Measurements from ENCODE around the gene CFB.
"Not testable (repeated sequence)": the region's sequence is repeated elsewhere in the genome, so short reads cannot be mapped to it uniquely, and the experiment has no call there.

The CFB gene

GRCh38 chr6:31971993-31972708, 26.3 kb downstream of the CFB start, which contains the start of gene DXO:
TSS of gene DXO (minus strand) at chr6:31972138. CDS start at chr6:31971675, 463 bp downstream.
- DNase-seq, result peak; percentile 73

DNA sequence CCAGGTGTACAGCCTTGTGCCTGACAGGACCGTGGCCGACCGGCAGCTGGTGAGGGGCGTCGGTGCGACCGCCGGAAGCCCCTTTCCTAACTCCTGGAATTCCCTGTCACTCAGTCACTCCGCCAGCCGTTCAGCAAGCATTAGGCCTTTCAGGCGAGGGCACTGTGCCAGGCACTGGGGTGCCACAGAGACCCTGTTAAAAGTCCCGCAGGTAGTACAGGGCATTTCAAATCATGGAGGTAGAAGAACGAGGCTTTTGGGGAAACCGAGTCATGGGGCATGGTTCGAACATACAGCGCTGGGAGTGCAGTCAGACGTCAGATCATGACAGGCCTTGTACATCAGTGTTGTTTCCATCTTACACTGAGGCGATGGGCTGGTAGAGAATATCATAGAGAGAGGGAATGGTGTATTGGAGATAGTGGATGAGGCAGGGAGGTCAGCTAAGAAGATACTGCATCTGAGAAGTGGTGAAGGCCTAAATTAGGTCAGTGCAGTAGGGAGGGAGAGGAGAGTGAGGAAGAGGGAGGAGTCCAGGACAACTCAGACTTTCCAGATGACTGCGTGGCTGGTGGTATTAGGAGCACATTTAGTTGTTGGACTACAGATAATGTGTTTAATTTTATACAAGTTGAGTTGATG, 26.9 kb downstream of the CFB start:
- no peak for DNase-seq

DNA sequence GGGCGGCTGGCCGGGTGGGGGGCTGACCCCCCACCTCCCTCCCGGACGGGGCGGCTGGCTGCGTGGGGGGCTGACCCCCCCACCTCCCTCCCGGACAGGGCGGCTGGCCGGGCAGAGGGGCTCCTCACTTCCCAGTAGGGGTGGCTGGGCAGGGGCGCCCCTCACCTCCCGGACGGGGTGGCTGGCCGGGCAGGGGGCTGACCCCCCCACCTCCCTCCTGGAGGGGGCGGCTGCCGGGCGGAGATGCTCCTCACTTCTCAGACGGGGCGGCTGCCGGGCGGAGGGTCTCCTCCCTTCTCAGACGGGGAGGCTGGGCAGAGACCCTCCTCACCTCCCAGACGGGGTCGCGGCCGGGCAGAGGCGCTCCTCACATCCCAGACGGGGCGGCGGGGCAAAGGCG, 30.2 kb downstream of the CFB start:
- not testable (repeated sequence) for DNase-seq

- DNase-seq, result no peak
These were observed 32.0 kb downstream of the CFB start for GRCh38 chr6:31977816-31978431.

DNA sequence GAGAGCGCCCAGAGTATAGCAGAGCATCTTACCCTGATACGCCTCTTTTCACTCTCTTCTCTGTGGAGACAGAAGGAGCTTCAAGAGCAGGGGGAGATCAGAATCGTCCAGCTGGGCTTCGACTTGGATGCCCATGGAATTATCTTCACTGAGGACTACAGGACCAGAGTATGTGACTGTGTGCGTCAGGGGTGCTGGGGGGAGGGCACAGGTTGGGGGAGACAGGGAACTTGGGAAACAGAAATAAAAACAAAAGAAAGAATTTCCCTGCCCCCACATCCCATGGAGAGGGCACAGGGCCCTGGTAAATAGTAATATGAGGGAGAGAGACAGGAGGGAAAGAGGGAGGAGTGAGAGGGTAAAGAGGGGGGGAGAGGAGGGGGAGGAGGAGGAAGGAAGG, 32.9 kb downstream of the CFB start:
- DNase-seq, result no peak

- DNase-seq, result no peak
These were observed 33.5 kb downstream of the CFB start for GRCh38 chr6:31979238-31979898.

- DNase-seq, result not testable (repeated sequence)
These were observed 34.4 kb downstream of the CFB start for GRCh38 chr6:31980195-31980876.

- DNase-seq, result not testable (repeated sequence)
These were observed 35.1 kb downstream of the CFB start for GRCh38 chr6:31980998-31981397.

DNA sequence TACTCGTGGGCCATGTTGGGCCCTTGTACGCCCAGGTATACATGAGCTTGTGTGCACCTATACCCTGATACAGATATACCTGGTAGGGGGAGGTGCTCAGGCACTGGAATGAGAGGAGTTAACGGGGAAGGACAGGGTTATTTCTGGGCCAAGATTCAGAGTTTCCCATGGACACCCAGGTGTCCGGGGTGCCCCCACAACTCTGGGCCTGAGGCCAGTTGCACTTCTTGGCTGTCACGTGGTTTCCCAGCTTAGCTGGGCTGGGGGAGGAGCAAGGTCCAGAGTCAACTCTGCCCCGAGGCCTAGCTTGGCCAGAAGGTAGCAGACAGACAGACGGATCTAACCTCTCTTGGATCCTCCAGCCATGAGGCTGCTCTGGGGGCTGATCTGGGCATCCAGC, 35.8 kb downstream of the CFB start, which contains the start of gene C4A:
Gene C4A (plus strand): TSS at position 314 of the 400 bp plus-strand sequence. CDS start 51 bp downstream, at position 365.
- not testable (repeated sequence) for DNase-seq

DNA sequence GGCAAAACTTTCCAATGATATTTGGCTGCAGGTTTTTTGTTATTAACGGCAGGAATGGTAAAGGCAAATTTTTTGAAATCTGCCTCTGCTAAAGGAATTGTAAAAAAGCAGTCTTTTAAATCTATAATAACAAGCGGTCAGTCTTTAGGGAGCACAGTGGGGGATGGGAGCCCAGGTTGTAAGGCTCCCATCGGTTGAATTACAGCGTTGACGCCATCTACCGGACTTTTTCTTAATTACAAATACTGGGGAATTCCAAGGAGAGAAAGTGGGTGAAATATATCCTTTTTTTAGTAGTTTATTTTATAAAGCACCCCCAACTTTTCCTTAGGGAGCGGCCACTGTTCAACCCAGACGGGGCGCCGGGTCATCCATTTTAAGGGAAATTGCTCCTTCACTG, 43.5 kb downstream of the CFB start:
- not testable (repeated sequence) for DNase-seq

DNA sequence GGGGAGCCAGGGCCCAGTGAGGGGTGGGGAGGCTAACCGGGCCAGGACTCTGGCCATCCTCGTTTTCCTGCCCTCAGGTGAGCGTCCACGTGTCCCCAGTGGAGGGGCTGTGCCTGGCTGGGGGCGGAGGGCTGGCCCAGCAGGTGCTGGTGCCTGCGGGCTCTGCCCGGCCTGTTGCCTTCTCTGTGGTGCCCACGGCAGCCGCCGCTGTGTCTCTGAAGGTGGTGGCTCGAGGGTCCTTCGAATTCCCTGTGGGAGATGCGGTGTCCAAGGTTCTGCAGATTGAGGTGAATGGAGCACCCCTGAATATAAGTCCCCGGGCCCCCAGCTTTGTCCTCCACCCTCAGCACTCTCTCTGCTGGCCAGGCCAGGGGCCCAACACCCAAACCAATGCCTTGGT, 48.5 kb downstream of the CFB start:
- not testable (repeated sequence) for DNase-seq

- DNase-seq, result not testable (repeated sequence)
These were observed 50.5 kb downstream of the CFB start for GRCh38 chr6:31996385-31996784.
